ENCODE results near the gene TMOD4.
A peak's percentile ranks its signal among the peaks of the same experiment; 100 is the strongest.

Gene TMOD4

GRCh38 chr1:151175863-151176262 lies at the start of gene TMOD4:
Gene TMOD4 (minus strand): TSS chr1:151175981. CDS start chr1:151174875, 1,106 bp downstream.
- peaks cover 58 to 88% (median 70%) of the 10 kb centered on the region in 3 donors for H3K36me3 ChIP-seq
- no peaks in the 10 kb centered on the region for H3K9me3 ChIP-seq
- no peaks in the 10 kb centered on the region for H3K4me1 ChIP-seq
- no peaks in the 10 kb centered on the region for H3K27me3 ChIP-seq
- no peak within 1 kb of the TSS for H3K4me3 ChIP-seq
- no peak for DNase-seq
- H3K27ac ChIP-seq: no peak within 1 kb of the TSS
- TF ChIP-seq, protein P1, sequence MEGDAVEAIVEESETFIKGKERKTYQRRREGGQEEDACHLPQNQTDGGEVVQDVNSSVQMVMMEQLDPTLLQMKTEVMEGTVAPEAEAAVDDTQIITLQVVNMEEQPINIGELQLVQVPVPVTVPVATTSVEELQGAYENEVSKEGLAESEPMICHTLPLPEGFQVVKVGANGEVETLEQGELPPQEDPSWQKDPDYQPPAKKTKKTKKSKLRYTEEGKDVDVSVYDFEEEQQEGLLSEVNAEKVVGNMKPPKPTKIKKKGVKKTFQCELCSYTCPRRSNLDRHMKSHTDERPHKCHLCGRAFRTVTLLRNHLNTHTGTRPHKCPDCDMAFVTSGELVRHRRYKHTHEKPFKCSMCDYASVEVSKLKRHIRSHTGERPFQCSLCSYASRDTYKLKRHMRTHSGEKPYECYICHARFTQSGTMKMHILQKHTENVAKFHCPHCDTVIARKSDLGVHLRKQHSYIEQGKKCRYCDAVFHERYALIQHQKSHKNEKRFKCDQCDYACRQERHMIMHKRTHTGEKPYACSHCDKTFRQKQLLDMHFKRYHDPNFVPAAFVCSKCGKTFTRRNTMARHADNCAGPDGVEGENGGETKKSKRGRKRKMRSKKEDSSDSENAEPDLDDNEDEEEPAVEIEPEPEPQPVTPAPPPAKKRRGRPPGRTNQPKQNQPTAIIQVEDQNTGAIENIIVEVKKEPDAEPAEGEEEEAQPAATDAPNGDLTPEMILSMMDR (IDR thresholded peaks at IDR 0.05): peak in 1 of 2 experiments; percentile 21
- intact Hi-C loops (cut with DNase I; ENCODE audit: low total_unique reads): no loop called here

DNA sequence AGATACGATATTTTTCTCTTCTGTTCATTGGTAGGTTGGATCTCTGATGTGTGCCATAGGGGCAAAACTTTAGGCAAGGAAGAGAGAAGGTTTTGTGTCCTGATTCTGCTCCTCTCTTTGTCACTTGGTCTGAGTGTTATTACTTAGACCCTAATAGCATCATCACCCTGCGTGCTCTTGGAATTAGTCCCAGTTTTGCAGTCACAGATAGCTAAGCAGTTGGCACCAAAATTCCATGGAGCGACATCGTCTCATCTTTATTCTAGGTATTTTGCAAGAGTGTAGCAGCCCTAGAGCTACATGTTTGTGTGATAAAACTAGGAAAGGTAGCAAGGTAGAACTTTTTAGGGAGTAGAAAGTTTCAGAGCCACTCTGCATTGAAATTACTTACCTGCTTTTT lies 46.3 kb upstream of the TMOD4 start:
- TF ChIP-seq, protein P1 (IDR thresholded peaks at IDR 0.05): no peak
- intact Hi-C loops (cut with DNase I; ENCODE audit: low total_unique reads): no loop called here
- H3K4me1 ChIP-seq: peaks cover 0 to 10% (median 2%) of the 10 kb centered on the region in 4 donors
- H3K27ac ChIP-seq: no peak overlapping the region
- peaks cover 9 to 48% (median 14%) of the 10 kb centered on the region in 3 donors for H3K36me3 ChIP-seq
- H3K27me3 ChIP-seq: no peaks in the 10 kb centered on the region
- H3K4me3 ChIP-seq: no peak overlapping the region
- no peaks in the 10 kb centered on the region for H3K9me3 ChIP-seq
- peak in 1 of 2 donors; percentile 19 for DNase-seq

DNA sequence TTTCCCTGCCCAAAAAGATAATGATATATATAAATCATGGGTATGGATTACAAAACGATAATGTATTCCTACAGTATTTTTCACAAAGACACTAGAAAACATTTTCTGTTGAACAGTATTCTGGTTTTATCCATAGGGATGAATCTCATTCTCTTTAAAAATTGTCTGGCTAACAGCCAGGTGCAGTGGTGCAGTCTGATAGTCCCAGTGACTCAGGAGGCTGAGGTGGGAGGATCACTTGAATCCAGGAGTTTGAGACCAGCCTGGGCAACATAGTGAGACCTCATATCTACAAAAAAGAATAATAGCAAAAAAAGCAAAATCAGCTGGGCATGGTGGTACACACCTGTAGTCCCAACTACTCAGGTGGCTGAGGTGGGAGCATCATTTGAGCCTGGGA lies 45.8 kb upstream of the TMOD4 start:
- Histone ChIP-seq H3K9me3 (no peaks in the 10 kb centered on the region), H3K27me3 (no peaks in the 10 kb centered on the region), H3K4me3 (no peak overlapping the region), H3K36me3 (peaks cover 6 to 43% (median 13%) of the 10 kb centered on the region in 3 donors), H3K27ac (no peak overlapping the region), H3K4me1 (peaks cover 0 to 10% (median 4%) of the 10 kb centered on the region in 4 donors)
- intact Hi-C loops (cut with DNase I; ENCODE audit: low total_unique reads): no loop called here
- peak in 1 of 2 donors; percentile 11 for DNase-seq
- TF ChIP-seq, protein P1 (IDR thresholded peaks at IDR 0.05): no peak

GRCh38 chr1:151213560-151213959 lies 37.8 kb upstream of the TMOD4 start:
- intact Hi-C loops (cut with DNase I; ENCODE audit: low total_unique reads): no loop called here
- Histone ChIP-seq H3K36me3 (peaks cover 0 to 46% (median 13%) of the 10 kb centered on the region in 3 donors), H3K9me3 (no peaks in the 10 kb centered on the region), H3K27me3 (no peaks in the 10 kb centered on the region), H3K4me1 (peaks cover 0 to 37% (median 6%) of the 10 kb centered on the region in 4 donors), H3K27ac (peak overlapping the region in 1 of 2 donors; percentile 7), H3K4me3 (no peak overlapping the region)
- DNase-seq: no peak
- TF ChIP-seq, protein P1 (IDR thresholded peaks at IDR 0.05): no peak

- H3K4me1 ChIP-seq: peaks cover 0 to 44% (median 5%) of the 10 kb centered on the region in 4 donors
- intact Hi-C loops (cut with DNase I; ENCODE audit: low total_unique reads): no loop called here
- H3K4me3 ChIP-seq: no peak overlapping the region
- TF ChIP-seq, protein P1 (IDR thresholded peaks at IDR 0.05): no peak
- H3K9me3 ChIP-seq: no peaks in the 10 kb centered on the region
- no peak for DNase-seq
- H3K27ac ChIP-seq: no peak overlapping the region
- H3K27me3 ChIP-seq: no peaks in the 10 kb centered on the region
- peaks cover 8 to 55% (median 25%) of the 10 kb centered on the region in 3 donors for H3K36me3 ChIP-seq
These were observed 36.4 kb upstream of the TMOD4 start for GRCh38 chr1:151211972-151212705.
